Amygdala (tissue), 56 donors: ENCODE measurements around the gene ATN1.
"Not testable (repeated sequence)": the region's sequence is repeated elsewhere in the genome, so short reads cannot be mapped to it uniquely, and the experiment has no call there.

Experiments
- DNase-seq, 56 donors: peaks; one replicate each; lab custom pipeline; 2025; lab: John Stamatoyannopoulos, UW

Gene ATN1

GRCh38 chr12:6902448-6902847 is 25.3 kb upstream of the ATN1 start:
- no peak for DNase-seq

- no peak for DNase-seq
These were observed 24.0 kb upstream of the ATN1 start for GRCh38 chr12:6903722-6904121.

GRCh38 chr12:6904280-6905276 is 23.2 kb upstream of the ATN1 start, which contains the start of gene LRRC23:
TSS of gene LRRC23 (plus strand) at chr12:6904822. CDS start at chr12:6905634, 812 bp downstream.
- peak; percentile 86 to 99 (median 95) for DNase-seq

GRCh38 chr12:6905414-6906040 is 22.2 kb upstream of the ATN1 start:
- DNase-seq = no peak

GRCh38 chr12:6908141-6908540 is 19.6 kb upstream of the ATN1 start:
- DNase-seq = not testable (repeated sequence)

GRCh38 chr12:6909421-6910145 is 18.2 kb upstream of the ATN1 start:
- DNase-seq = no peak

- DNase-seq = no peak
These were observed 15.4 kb upstream of the ATN1 start for GRCh38 chr12:6912164-6912935.

GRCh38 chr12:6914246-6914946 is 13.4 kb upstream of the ATN1 start, which contains the start of gene ENO2:
TSS of gene ENO2 (plus strand) at chr12:6914580. CDS start at chr12:6915833, 1,253 bp downstream.
- DNase-seq = peak in 50 of 56 donors; percentile 23 to 87 (median 70)

- peak in 6 of 56 donors; percentile 22 to 74 (median 35) for DNase-seq
These were observed 12.6 kb upstream of the ATN1 start for GRCh38 chr12:6914947-6915788.

GRCh38 chr12:6915789-6916285 is 11.9 kb upstream of the ATN1 start:
- no peak for DNase-seq

- no peak for DNase-seq
These were observed 11.1 kb upstream of the ATN1 start for GRCh38 chr12:6916426-6917200.

- DNase-seq = no peak
These were observed 10.1 kb upstream of the ATN1 start for GRCh38 chr12:6917491-6918231.

- DNase-seq = no peak
These were observed 8.2 kb upstream of the ATN1 start for GRCh38 chr12:6919588-6919987.

- no peak for DNase-seq
These were observed 6.2 kb upstream of the ATN1 start for GRCh38 chr12:6921539-6921938.

GRCh38 chr12:6921996-6922946 is 5.5 kb upstream of the ATN1 start:
- DNase-seq = no peak
